ENCODE data around the gene IRF2BP2. TPM values are rescaled to one million over a fixed set of nuclear protein-coding genes. Genes with fewer than 3 reads are reported as not detected.
A peak's percentile ranks its signal among the peaks of the same experiment; 100 is the strongest.

The IRF2BP2 gene
- total and polyA plus RNA-seq, 2 of the 13 experiments (the other 11 are each of a cell fraction or from before 2014, with no cell fraction given): 140 to 147 TPM

GRCh38 chr1:234599617-234600417 lies 10.2 kb downstream of the IRF2BP2 start (continued):
- TF ChIP-seq CREM (IDR thresholded peaks at IDR 0.05): peak; percentile 51; the same call in 1 of the 2 replicates
- no peak for TF ChIP-seq CREM (CRISPR knock-in tag; IDR thresholded peaks at IDR 0.05)
- peak; percentile 69 for TF ChIP-seq ZNF263 (CRISPR knock-in tag; IDR thresholded peaks at IDR 0.05)
- peak; percentile 81 for TF ChIP-seq RAD21 (CRISPR knock-in tag; IDR thresholded peaks at IDR 0.05)
- peak; percentile 61; the same call in 1 of the 2 replicates for TF ChIP-seq ZNF205 (CRISPR knock-in tag; IDR thresholded peaks at IDR 0.05)
- TF ChIP-seq SP140L (CRISPR knock-in tag; IDR thresholded peaks at IDR 0.05; ENCODE audit: borderline replicate concordance): peak; percentile 80; the same call in 1 of the 2 replicates
- TF ChIP-seq, protein P1, sequence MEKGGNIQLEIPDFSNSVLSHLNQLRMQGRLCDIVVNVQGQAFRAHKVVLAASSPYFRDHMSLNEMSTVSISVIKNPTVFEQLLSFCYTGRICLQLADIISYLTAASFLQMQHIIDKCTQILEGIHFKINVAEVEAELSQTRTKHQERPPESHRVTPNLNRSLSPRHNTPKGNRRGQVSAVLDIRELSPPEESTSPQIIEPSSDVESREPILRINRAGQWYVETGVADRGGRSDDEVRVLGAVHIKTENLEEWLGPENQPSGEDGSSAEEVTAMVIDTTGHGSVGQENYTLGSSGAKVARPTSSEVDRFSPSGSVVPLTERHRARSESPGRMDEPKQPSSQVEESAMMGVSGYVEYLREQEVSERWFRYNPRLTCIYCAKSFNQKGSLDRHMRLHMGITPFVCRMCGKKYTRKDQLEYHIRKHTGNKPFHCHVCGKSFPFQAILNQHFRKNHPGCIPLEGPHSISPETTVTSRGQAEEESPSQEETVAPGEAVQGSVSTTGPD (CRISPR knock-in tag; IDR thresholded peaks at IDR 0.05): peak; percentile 88
- peak; percentile 71; the same call in 1 of the 2 replicates for TF ChIP-seq TOPORS (CRISPR knock-in tag; IDR thresholded peaks at IDR 0.05)
- TF ChIP-seq ZNF251 (CRISPR knock-in tag; IDR thresholded peaks at IDR 0.05): no peak
- TF ChIP-seq, protein P2, sequence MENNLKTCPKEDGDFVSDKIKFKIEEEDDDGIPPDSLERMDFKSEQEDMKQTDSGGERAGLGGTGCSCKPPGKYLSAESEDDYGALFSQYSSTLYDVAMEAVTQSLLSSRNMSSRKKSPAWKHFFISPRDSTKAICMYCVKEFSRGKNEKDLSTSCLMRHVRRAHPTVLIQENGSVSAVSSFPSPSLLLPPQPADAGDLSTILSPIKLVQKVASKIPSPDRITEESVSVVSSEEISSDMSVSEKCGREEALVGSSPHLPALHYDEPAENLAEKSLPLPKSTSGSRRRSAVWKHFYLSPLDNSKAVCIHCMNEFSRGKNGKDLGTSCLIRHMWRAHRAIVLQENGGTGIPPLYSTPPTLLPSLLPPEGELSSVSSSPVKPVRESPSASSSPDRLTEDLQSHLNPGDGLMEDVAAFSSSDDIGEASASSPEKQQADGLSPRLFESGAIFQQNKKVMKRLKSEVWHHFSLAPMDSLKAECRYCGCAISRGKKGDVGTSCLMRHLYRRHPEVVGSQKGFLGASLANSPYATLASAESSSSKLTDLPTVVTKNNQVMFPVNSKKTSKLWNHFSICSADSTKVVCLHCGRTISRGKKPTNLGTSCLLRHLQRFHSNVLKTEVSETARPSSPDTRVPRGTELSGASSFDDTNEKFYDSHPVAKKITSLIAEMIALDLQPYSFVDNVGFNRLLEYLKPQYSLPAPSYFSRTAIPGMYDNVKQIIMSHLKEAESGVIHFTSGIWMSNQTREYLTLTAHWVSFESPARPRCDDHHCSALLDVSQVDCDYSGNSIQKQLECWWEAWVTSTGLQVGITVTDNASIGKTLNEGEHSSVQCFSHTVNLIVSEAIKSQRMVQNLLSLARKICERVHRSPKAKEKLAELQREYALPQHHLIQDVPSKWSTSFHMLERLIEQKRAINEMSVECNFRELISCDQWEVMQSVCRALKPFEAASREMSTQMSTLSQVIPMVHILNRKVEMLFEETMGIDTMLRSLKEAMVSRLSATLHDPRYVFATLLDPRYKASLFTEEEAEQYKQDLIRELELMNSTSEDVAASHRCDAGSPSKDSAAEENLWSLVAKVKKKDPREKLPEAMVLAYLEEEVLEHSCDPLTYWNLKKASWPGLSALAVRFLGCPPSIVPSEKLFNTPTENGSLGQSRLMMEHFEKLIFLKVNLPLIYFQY (CRISPR knock-in tag; IDR thresholded peaks at IDR 0.05; ENCODE audit: borderline replicate concordance): peak; percentile 95
- TF ChIP-seq HNRNPLL (IDR thresholded peaks at IDR 0.05; ENCODE audit: low read depth, low read length, poor library complexity, severe bottlenecking): peak; percentile 99
- 0 out of 2 replicates have a peak, but pooled peaks have one; percentile 53 for TF ChIP-seq ZNF713 (CRISPR knock-in tag; IDR thresholded peaks at IDR 0.05)
- TF ChIP-seq DR1 (CRISPR knock-in tag; IDR thresholded peaks at IDR 0.05): peak; percentile 78
- 0 out of 2 replicates have a peak, but pooled peaks have one; percentile 24 for TF ChIP-seq ONECUT2 (CRISPR knock-in tag; IDR thresholded peaks at IDR 0.05)
- TF ChIP-seq ZNF672 (CRISPR knock-in tag; IDR thresholded peaks at IDR 0.05): no peak
- TF ChIP-seq, protein P3, sequence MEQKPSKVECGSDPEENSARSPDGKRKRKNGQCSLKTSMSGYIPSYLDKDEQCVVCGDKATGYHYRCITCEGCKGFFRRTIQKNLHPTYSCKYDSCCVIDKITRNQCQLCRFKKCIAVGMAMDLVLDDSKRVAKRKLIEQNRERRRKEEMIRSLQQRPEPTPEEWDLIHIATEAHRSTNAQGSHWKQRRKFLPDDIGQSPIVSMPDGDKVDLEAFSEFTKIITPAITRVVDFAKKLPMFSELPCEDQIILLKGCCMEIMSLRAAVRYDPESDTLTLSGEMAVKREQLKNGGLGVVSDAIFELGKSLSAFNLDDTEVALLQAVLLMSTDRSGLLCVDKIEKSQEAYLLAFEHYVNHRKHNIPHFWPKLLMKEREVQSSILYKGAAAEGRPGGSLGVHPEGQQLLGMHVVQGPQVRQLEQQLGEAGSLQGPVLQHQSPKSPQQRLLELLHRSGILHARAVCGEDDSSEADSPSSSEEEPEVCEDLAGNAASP (CRISPR knock-in tag; IDR thresholded peaks at IDR 0.05; ENCODE audit: borderline replicate concordance): peak; percentile 80
- peak; percentile 61; the same call in 1 of the 2 replicates for TF ChIP-seq CCDC6 (CRISPR knock-in tag; IDR thresholded peaks at IDR 0.05)
- TF ChIP-seq, protein P4, sequence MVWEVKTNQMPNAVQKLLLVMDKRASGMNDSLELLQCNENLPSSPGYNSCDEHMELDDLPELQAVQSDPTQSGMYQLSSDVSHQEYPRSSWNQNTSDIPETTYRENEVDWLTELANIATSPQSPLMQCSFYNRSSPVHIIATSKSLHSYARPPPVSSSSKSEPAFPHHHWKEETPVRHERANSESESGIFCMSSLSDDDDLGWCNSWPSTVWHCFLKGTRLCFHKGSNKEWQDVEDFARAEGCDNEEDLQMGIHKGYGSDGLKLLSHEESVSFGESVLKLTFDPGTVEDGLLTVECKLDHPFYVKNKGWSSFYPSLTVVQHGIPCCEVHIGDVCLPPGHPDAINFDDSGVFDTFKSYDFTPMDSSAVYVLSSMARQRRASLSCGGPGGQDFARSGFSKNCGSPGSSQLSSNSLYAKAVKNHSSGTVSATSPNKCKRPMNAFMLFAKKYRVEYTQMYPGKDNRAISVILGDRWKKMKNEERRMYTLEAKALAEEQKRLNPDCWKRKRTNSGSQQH (CRISPR knock-in tag; IDR thresholded peaks at IDR 0.05; ENCODE audit: low read depth): 0 out of 2 replicates have a peak, but pooled peaks have one; percentile 16
- TF ChIP-seq ZNF138 (CRISPR knock-in tag; IDR thresholded peaks at IDR 0.05; ENCODE audit: low read depth): peak; percentile 56; the same call in 1 of the 2 replicates
- peak; percentile 83; the same call in 1 of the 2 replicates for TF ChIP-seq ZNF451 (CRISPR knock-in tag; IDR thresholded peaks at IDR 0.05)
- no peak for TF ChIP-seq ZNF180 (CRISPR knock-in tag; IDR thresholded peaks at IDR 0.05; ENCODE audit: borderline replicate concordance, low read depth)
- peak; percentile 80; the same call in 1 of the 2 replicates for TF ChIP-seq ARNTL (CRISPR knock-in tag; IDR thresholded peaks at IDR 0.05)

Measured in HepG2 (cell line).